ENCODE data around the gene NDST1.

Gene NDST1

DNA sequence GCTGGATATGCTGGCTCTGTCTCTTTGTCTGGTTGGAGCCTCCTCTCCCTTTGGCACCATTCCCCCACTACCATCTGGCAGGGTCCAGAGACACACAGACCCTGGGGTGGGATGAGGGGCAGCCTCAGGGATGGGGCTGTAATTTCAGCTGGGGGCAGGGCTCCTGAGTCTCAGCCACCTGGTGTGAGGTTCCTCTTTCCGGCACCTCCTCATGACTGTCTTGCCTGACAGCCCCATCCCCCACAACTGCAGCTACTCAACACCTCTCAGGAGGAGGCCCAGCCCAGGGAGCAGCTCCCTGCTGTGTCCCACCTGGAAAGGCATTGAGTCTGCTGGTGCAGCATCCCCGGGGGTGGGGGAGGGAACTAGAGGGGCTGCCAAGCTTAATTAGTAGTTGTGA is 46.7 kb upstream of the NDST1 start:
- H3K4me1 ChIP-seq (ENCODE audit: insufficient read depth, low read length, severe bottlenecking) = peaks cover 39% of the 10 kb centered on the region
- peak overlapping the region; percentile 89 for H3K27ac ChIP-seq (ENCODE audit: low read depth, low read length, poor library complexity, severe bottlenecking)
- no peaks in the 10 kb centered on the region for H3K9me3 ChIP-seq (ENCODE audit: low read length)
- H3K36me3 ChIP-seq (ENCODE audit: insufficient read depth, low read length) = no peaks in the 10 kb centered on the region
- H2AFZ ChIP-seq (ENCODE audit: low read length) = no peak overlapping the region
- peak overlapping the region; percentile 25; the same call in 1 of the 2 replicates for H3K4me2 ChIP-seq (ENCODE audit: low read length)
- H3K4me3 ChIP-seq (ENCODE audit: low read depth, low read length, poor library complexity, severe bottlenecking) = no peak overlapping the region
- no peaks in the 10 kb centered on the region for H3K27me3 ChIP-seq (ENCODE audit: insufficient read depth, low read length)
- no peaks in the 10 kb centered on the region for H4K20me1 ChIP-seq (ENCODE audit: insufficient read depth, low read length)
- no peaks in the 10 kb centered on the region for H3K9me2 ChIP-seq (ENCODE audit: low read depth, low read length)
- TF ChIP-seq, protein P1, sequence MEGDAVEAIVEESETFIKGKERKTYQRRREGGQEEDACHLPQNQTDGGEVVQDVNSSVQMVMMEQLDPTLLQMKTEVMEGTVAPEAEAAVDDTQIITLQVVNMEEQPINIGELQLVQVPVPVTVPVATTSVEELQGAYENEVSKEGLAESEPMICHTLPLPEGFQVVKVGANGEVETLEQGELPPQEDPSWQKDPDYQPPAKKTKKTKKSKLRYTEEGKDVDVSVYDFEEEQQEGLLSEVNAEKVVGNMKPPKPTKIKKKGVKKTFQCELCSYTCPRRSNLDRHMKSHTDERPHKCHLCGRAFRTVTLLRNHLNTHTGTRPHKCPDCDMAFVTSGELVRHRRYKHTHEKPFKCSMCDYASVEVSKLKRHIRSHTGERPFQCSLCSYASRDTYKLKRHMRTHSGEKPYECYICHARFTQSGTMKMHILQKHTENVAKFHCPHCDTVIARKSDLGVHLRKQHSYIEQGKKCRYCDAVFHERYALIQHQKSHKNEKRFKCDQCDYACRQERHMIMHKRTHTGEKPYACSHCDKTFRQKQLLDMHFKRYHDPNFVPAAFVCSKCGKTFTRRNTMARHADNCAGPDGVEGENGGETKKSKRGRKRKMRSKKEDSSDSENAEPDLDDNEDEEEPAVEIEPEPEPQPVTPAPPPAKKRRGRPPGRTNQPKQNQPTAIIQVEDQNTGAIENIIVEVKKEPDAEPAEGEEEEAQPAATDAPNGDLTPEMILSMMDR (IDR thresholded peaks at IDR 0.05; ENCODE audit: low read length) = no peak
- TF ChIP-seq EZH2 (IDR thresholded peaks at IDR 0.05; ENCODE audit: borderline replicate concordance, low read length) = no peak
- peak overlapping the region; percentile 44 for H3K9ac ChIP-seq (ENCODE audit: low read length)
- no peaks in the 10 kb centered on the region for H3K79me2 ChIP-seq (ENCODE audit: insufficient read depth, low read length)
- no peaks in the 10 kb centered on the region for H3F3A ChIP-seq (ENCODE audit: insufficient read depth, low read length)

DNA sequence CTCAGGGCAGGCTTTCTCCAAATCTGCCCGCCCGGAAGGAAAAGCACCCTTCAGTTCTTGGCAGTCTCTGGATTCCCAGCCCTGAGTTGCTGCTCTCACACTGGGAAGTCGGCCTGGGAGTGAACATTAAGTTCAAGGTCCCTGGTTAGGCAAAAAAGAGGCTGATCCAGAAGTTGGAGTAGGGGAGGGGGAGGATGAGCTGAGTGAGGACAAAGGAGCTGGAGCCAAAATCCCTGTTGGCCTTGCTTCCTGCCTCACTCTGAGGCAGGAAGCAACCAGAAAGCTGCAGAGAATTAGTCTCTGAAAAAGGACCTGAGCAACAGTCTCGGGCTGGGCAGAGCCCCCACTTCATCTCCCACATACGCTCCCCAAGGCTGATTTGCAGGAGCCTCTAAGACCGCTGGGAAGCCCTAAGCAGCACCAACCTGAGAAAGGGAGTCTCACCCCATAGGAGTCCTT is 43.3 kb upstream of the NDST1 start:
- no peak overlapping the region for H3K4me2 ChIP-seq (ENCODE audit: low read length)
- H3K79me2 ChIP-seq (ENCODE audit: insufficient read depth, low read length) = no peaks in the 10 kb centered on the region
- H3K9me2 ChIP-seq (ENCODE audit: low read depth, low read length) = no peaks in the 10 kb centered on the region
- no peaks in the 10 kb centered on the region for H4K20me1 ChIP-seq (ENCODE audit: insufficient read depth, low read length)
- H3K9ac ChIP-seq (ENCODE audit: low read length) = no peak overlapping the region
- no peaks in the 10 kb centered on the region for H3K36me3 ChIP-seq (ENCODE audit: insufficient read depth, low read length)
- no peak overlapping the region for H3K4me3 ChIP-seq (ENCODE audit: low read depth, low read length, poor library complexity, severe bottlenecking)
- no peak overlapping the region for H3K27ac ChIP-seq (ENCODE audit: low read depth, low read length, poor library complexity, severe bottlenecking)
- peaks cover 21% of the 10 kb centered on the region for H3K4me1 ChIP-seq (ENCODE audit: insufficient read depth, low read length, severe bottlenecking)
- no peaks in the 10 kb centered on the region for H3F3A ChIP-seq (ENCODE audit: insufficient read depth, low read length)
- no peaks in the 10 kb centered on the region for H3K27me3 ChIP-seq (ENCODE audit: insufficient read depth, low read length)
- TF ChIP-seq EZH2 (IDR thresholded peaks at IDR 0.05; ENCODE audit: borderline replicate concordance, low read length) = no peak
- TF ChIP-seq, protein P1 (IDR thresholded peaks at IDR 0.05; ENCODE audit: low read length) = no peak
- H2AFZ ChIP-seq (ENCODE audit: low read length) = no peak overlapping the region
- no peaks in the 10 kb centered on the region for H3K9me3 ChIP-seq (ENCODE audit: low read length)

DNA sequence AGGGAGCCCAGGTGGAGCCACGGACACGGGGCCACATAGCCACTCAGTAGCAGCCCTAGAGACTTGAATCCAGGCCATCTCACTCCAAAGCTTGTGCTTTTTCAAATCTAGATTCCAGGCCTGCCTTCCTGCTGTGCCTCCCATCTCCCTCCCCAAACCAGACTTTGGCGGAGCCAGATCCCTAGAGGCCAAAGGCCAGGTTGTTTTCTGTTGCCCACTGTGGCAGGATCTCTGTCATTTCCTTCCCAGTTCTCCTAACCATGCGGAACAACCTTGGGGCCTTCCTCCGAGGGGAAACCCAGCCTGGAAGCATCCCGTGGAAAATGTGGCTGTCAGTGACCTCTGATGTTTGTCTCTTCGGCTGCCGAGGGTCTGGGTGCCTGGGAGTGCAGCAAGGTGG is 42.0 kb upstream of the NDST1 start:
- H4K20me1 ChIP-seq (ENCODE audit: insufficient read depth, low read length) = no peaks in the 10 kb centered on the region
- no peaks in the 10 kb centered on the region for H3K27me3 ChIP-seq (ENCODE audit: insufficient read depth, low read length)
- peaks cover 11% of the 10 kb centered on the region for H3K4me1 ChIP-seq (ENCODE audit: insufficient read depth, low read length, severe bottlenecking)
- no peaks in the 10 kb centered on the region for H3K36me3 ChIP-seq (ENCODE audit: insufficient read depth, low read length)
- H3K9ac ChIP-seq (ENCODE audit: low read length) = no peak overlapping the region
- TF ChIP-seq EZH2 (IDR thresholded peaks at IDR 0.05; ENCODE audit: borderline replicate concordance, low read length) = no peak
- TF ChIP-seq, protein P1 (IDR thresholded peaks at IDR 0.05; ENCODE audit: low read length) = no peak
- H3F3A ChIP-seq (ENCODE audit: insufficient read depth, low read length) = no peaks in the 10 kb centered on the region
- H3K9me2 ChIP-seq (ENCODE audit: low read depth, low read length) = no peaks in the 10 kb centered on the region
- no peaks in the 10 kb centered on the region for H3K79me2 ChIP-seq (ENCODE audit: insufficient read depth, low read length)
- no peak overlapping the region for H3K4me3 ChIP-seq (ENCODE audit: low read depth, low read length, poor library complexity, severe bottlenecking)
- no peak overlapping the region for H3K27ac ChIP-seq (ENCODE audit: low read depth, low read length, poor library complexity, severe bottlenecking)
- H3K9me3 ChIP-seq (ENCODE audit: low read length) = no peaks in the 10 kb centered on the region
- H2AFZ ChIP-seq (ENCODE audit: low read length) = no peak overlapping the region
- H3K4me2 ChIP-seq (ENCODE audit: low read length) = no peak overlapping the region
